H9 (cell line): Measurements from ENCODE around the gene HERC4. TPM values are rescaled to one million over a fixed set of nuclear protein-coding genes. Genes with fewer than 3 reads are reported as not detected.
A peak's percentile ranks its signal among the peaks of the same experiment; 100 is the strongest.

Experiments used
- DNase-seq: peaks from one replicate; pipeline ENCODE4 v3.0.0-alpha.2; 2017
- H2AFZ ChIP-seq: one replicate; pipeline ENCODE4 v1.6.1; 2013; ENCODE audit warnings: mild to moderate bottlenecking, low read length, control low read depth, moderate library complexity
- H2AK5ac ChIP-seq: 2 replicates; pipeline ENCODE4 v1.6.1; 2013; ENCODE audit warnings: low read length, control low read depth, mixed read lengths; ENCODE audit not compliant: insufficient read length
- H2BK120ac ChIP-seq: one replicate; pipeline ENCODE4 v1.6.1; 2013; ENCODE audit warnings: low read depth, mild to moderate bottlenecking, low read length, control low read depth, inconsistent platforms; ENCODE audit not compliant: poor library complexity, severe bottlenecking
- H2BK12ac ChIP-seq: 2 replicates; pipeline ENCODE4 v1.6.1; 2013; ENCODE audit warnings: low read length, control low read depth, mixed read lengths, low read depth; ENCODE audit not compliant: insufficient read length
- H2BK15ac ChIP-seq: 2 replicates; pipeline ENCODE4 v1.6.1; 2013; ENCODE audit warnings: low read depth, low read length, control low read depth
- H2BK20ac ChIP-seq: one replicate; pipeline ENCODE4 v1.6.1; 2013; ENCODE audit warnings: low read depth, mild to moderate bottlenecking, low read length, control low read depth, inconsistent platforms; ENCODE audit not compliant: poor library complexity, severe bottlenecking
- H2BK5ac ChIP-seq: 2 replicates; pipeline ENCODE4 v1.6.1; 2013; ENCODE audit warnings: low read length, control low read depth, mixed read lengths; ENCODE audit not compliant: insufficient read length
- H3K14ac ChIP-seq: 2 replicates; pipeline ENCODE4 v1.6.1; 2013; ENCODE audit warnings: low read length, control low read depth; ENCODE audit not compliant: insufficient read depth
- H3K18ac ChIP-seq: 2 replicates; pipeline ENCODE4 v1.6.1; 2013; ENCODE audit warnings: low read depth, mild to moderate bottlenecking, mixed read lengths, low read length, control low read depth; ENCODE audit not compliant: insufficient read length
- H3K23ac ChIP-seq: 2 replicates; pipeline ENCODE4 v1.6.1; 2013; ENCODE audit warnings: low read length, control low read depth, mixed read lengths, low read depth; ENCODE audit not compliant: insufficient read length
- H3K23me2 ChIP-seq: 2 replicates; pipeline ENCODE4 v1.6.1; 2013; ENCODE audit warnings: low read depth, mild to moderate bottlenecking, mixed read lengths, low read length, control low read depth; ENCODE audit not compliant: insufficient read length, poor library complexity, severe bottlenecking
- H3K27ac ChIP-seq: 2 replicates; pipeline ENCODE4 v1.5.1; 2013; ENCODE audit warnings: low read length, control low read depth, mixed read lengths, low read depth; ENCODE audit not compliant: insufficient read length
- H3K27me3 ChIP-seq: 2 replicates; pipeline ENCODE4 v1.6.1; 2013; ENCODE audit warnings: low read length, control low read depth, inconsistent platforms; ENCODE audit not compliant: insufficient read depth
- H3K4ac ChIP-seq: 2 replicates; pipeline ENCODE4 v1.6.1; 2013; ENCODE audit warnings: low read depth, mild to moderate bottlenecking, control low read depth, inconsistent platforms, low read length, moderate library complexity
- H3K4me1 ChIP-seq: 2 replicates; pipeline ENCODE4 v1.6.1; 2013; ENCODE audit warnings: low read length, control low read depth, inconsistent platforms; ENCODE audit not compliant: insufficient read depth
- H3K4me2 ChIP-seq: 2 replicates; pipeline ENCODE4 v1.6.1; 2013; ENCODE audit warnings: low read length, control low read depth, mixed read lengths; ENCODE audit not compliant: insufficient read length, insufficient read depth
- H3K56ac ChIP-seq: 2 replicates; pipeline ENCODE4 v1.6.1; 2013; ENCODE audit warnings: low read depth, mild to moderate bottlenecking, mixed read lengths, low read length, control low read depth; ENCODE audit not compliant: insufficient read length
- H3K79me1 ChIP-seq: 2 replicates; pipeline ENCODE4 v1.6.1; 2013; ENCODE audit warnings: low read depth, mild to moderate bottlenecking, moderate library complexity, low read length, control low read depth, inconsistent platforms; ENCODE audit not compliant: insufficient read depth, poor library complexity, severe bottlenecking
- H3K79me2 ChIP-seq: 2 replicates; pipeline ENCODE4 v1.6.1; 2013; ENCODE audit warnings: low read length, control low read depth, inconsistent platforms; ENCODE audit not compliant: insufficient read depth
- H3K9ac ChIP-seq: 2 replicates; pipeline ENCODE4 v1.6.1; 2013; ENCODE audit warnings: low read length, control low read depth, mixed read lengths; ENCODE audit not compliant: insufficient read length; ENCODE audit errors: extremely low read depth
- H3K9me3 ChIP-seq: one replicate; pipeline ENCODE4 v1.6.1; 2013; ENCODE audit warnings: low read depth, low read length, inconsistent platforms; ENCODE audit not compliant: control insufficient read depth
- H3T11ph ChIP-seq: one replicate; pipeline ENCODE4 v1.6.1; 2013; ENCODE audit warnings: mild to moderate bottlenecking, low read length, control low read depth, inconsistent platforms
- H4K20me1 ChIP-seq: one replicate; pipeline ENCODE4 v1.6.1; 2013; ENCODE audit not compliant: control insufficient read depth, insufficient read length, insufficient read depth
- H4K5ac ChIP-seq: 2 replicates; pipeline ENCODE4 v1.6.1; 2013; ENCODE audit warnings: low read depth, mild to moderate bottlenecking, mixed read lengths, low read length, control low read depth; ENCODE audit not compliant: insufficient read length
- H4K8ac ChIP-seq: replicated peaks from 2 replicates; pipeline ENCODE4 v1.6.1; 2013; ENCODE audit warnings: low read length, control low read depth, mixed read lengths, low read depth; ENCODE audit not compliant: insufficient read length
- H4K91ac ChIP-seq: 2 replicates; pipeline ENCODE4 v1.6.1; 2013; ENCODE audit warnings: low read depth, mild to moderate bottlenecking, moderate library complexity, mixed read lengths, low read length, control low read depth; ENCODE audit not compliant: insufficient read length
- H3K27ac Mint-ChIP-seq, 3 experiments: 2 replicates in 2 of 3; 3 replicates in 1 of 3; pipeline ENCODE4 v1.8.0; 2020 to 2021; ENCODE audit warnings: mixed read lengths in 3 of 3, mild to moderate bottlenecking in 1 of 3, moderate library complexity in 1 of 3
- H3K27me3 Mint-ChIP-seq: 2 replicates; pipeline ENCODE4 v1.8.0; 2021; ENCODE audit warnings: low read depth, mild to moderate bottlenecking, moderate library complexity, mixed read lengths
- H3K36me3 Mint-ChIP-seq, 3 experiments: 2 replicates in 2 of 3; 3 replicates in 1 of 3; pipeline ENCODE4 v1.8.0; 2020 to 2021; ENCODE audit warnings: low read depth in 3 of 3, mixed read lengths in 3 of 3; ENCODE audit not compliant: insufficient read depth in 1 of 3
- H3K4me1 Mint-ChIP-seq, 2 experiments: 2 replicates each; pipeline ENCODE4 v1.8.0; 2020; ENCODE audit warnings: mixed read lengths in 2 of 2
- H3K4me3 Mint-ChIP-seq, 2 experiments: 2 replicates in 1 of 2; 3 replicates in 1 of 2; pipeline ENCODE4 v1.8.0; 2020 to 2021; ENCODE audit warnings: mild to moderate bottlenecking in 2 of 2, mixed read lengths in 2 of 2, moderate library complexity in 1 of 2
- H3K9me3 Mint-ChIP-seq, 2 experiments: 2 replicates in 1 of 2; 3 replicates in 1 of 2; pipeline ENCODE4 v1.8.0; 2020; ENCODE audit warnings: mild to moderate bottlenecking in 2 of 2, mixed read lengths in 2 of 2, moderate library complexity in 1 of 2
- WGBS: extraction: QIAGEN DNeasy Blood & Tissue Kit; methylation state at CpG from one replicate; pipeline ENCODE4 v1.1.7; 2013; ENCODE audit warnings: missing lambda C conversion rate, low lambda C conversion rate, mixed read lengths; ENCODE audit not compliant: insufficient read length; ENCODE audit errors: extremely low coverage; 5-methylcytosine and 5-hydroxymethylcytosine counted together
- total RNA-seq: library from RNA; stranded (reverse); gene quantifications from 2 replicates; pipeline ENCODE4 v1.2.1, GENCODE V29; 2021
- TF ChIP-seq, protein P1 (sequence below): fragments of 200-600 bp; sonication (generic); conservative IDR thresholded peaks from 3 replicates; pipeline ENCODE4 v1.8.0; 2021; ENCODE audit warnings: antibody characterized with exemption, mild to moderate bottlenecking

HERC4 gene
- total RNA-seq, 1 experiment from 2014 or later = 24.5 TPM

GRCh38 chr10:68086910-68087684 lies 12.0 kb upstream of the HERC4 start:
- Histone ChIP-seq H3K56ac (no peak overlapping the region), H3K4me1 (peaks cover 3% of the 10 kb centered on the region; the same call in 1 of the 2 replicates), H3K18ac (no peak overlapping the region), H3K9ac (no peak overlapping the region), H3K23ac (no peak overlapping the region), H4K20me1 (no peaks in the 10 kb centered on the region), H3T11ph (no peak overlapping the region), H3K4me2 (no peak overlapping the region), H3K79me2 (no peaks in the 10 kb centered on the region), H3K14ac (no peak overlapping the region), H4K5ac (no peak overlapping the region), H3K79me1 (no peaks in the 10 kb centered on the region), H3K23me2 (no peaks in the 10 kb centered on the region), H3K4ac (no peak overlapping the region), H2BK120ac (no peak overlapping the region), H2BK15ac (no peak overlapping the region), H2BK12ac (no peak overlapping the region), H2BK5ac (no peak overlapping the region), H2BK20ac (no peak overlapping the region), H3K27ac (no peak overlapping the region), H2AK5ac (no peak overlapping the region), H4K91ac (no peak overlapping the region), H2AFZ (no peak overlapping the region), H4K8ac (no peak overlapping the region), H3K27me3 (no peaks in the 10 kb centered on the region), H3K9me3 (no peaks in the 10 kb centered on the region)
- Mint-ChIP-seq H3K27me3 (no peaks in the 10 kb centered on the region), H3K27ac (peak overlapping the region in 2 of 3 experiments; percentile 45 to 94; a peak in 3 of 7 replicates), H3K4me3 (no peak overlapping the region), H3K4me1 (peaks cover 23 to 27% of the 10 kb centered on the region in 2 experiments), H3K9me3 (no peaks in the 10 kb centered on the region), H3K36me3 (no peaks in the 10 kb centered on the region)
- no CpG with 5 or more reads among the region's 7 CpGs for WGBS
- DNase-seq = no peak
- TF ChIP-seq, protein P1, sequence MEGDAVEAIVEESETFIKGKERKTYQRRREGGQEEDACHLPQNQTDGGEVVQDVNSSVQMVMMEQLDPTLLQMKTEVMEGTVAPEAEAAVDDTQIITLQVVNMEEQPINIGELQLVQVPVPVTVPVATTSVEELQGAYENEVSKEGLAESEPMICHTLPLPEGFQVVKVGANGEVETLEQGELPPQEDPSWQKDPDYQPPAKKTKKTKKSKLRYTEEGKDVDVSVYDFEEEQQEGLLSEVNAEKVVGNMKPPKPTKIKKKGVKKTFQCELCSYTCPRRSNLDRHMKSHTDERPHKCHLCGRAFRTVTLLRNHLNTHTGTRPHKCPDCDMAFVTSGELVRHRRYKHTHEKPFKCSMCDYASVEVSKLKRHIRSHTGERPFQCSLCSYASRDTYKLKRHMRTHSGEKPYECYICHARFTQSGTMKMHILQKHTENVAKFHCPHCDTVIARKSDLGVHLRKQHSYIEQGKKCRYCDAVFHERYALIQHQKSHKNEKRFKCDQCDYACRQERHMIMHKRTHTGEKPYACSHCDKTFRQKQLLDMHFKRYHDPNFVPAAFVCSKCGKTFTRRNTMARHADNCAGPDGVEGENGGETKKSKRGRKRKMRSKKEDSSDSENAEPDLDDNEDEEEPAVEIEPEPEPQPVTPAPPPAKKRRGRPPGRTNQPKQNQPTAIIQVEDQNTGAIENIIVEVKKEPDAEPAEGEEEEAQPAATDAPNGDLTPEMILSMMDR = no peak
